Measurements from ENCODE around the gene SMARCB1. TPM values are rescaled to one million over a fixed set of nuclear protein-coding genes. Genes with fewer than 3 reads are reported as not detected.

The SMARCB1 gene
- total RNA-seq, 1 experiment from 2014 or later = 136 TPM

DNA sequence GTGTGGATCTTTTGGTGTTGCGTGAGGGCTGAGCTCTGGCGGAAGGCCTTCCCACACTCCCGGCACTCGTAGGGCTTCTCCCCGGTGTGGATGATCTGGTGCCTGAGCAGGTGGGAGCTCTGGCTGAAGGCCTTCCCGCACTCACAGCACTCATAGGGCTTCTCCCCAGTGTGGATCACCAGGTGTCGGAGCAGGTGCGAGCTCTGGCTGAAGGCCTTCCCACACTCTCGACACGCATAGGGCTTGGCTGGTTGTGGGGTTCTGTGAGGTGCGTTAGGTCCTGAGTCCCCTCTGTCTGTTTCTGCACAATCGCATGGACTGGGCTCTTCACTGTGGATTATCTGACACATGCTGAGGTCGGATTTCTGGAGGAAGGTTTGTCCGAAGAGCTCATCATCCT, 42.3 kb upstream of the SMARCB1 start:
- no peak overlapping the region for H3K18ac ChIP-seq (ENCODE audit: insufficient read length, low read depth, low read length)
- H2BK15ac ChIP-seq (ENCODE audit: low read depth, low read length) = no peak overlapping the region
- no peak overlapping the region for H3K23ac ChIP-seq (ENCODE audit: insufficient read length, low read depth, low read length)
- H3K36me3 Mint-ChIP-seq (ENCODE audit: insufficient read depth in 1 of 3, low read depth in 3 of 3) = peaks cover 16 to 25% (median 18%) of the 10 kb centered on the region in 3 experiments
- no peak overlapping the region for H4K5ac ChIP-seq (ENCODE audit: insufficient read length, low read depth, low read length)
- no peaks in the 10 kb centered on the region for H3K27me3 Mint-ChIP-seq (ENCODE audit: low read depth)
- H3K27ac Mint-ChIP-seq = peak overlapping the region in 2 of 3 experiments; percentile 19 to 78; a peak in 2 of 7 replicates
- H2AFZ ChIP-seq (ENCODE audit: low read length) = no peak overlapping the region
- no peak overlapping the region for H4K91ac ChIP-seq (ENCODE audit: insufficient read length, low read depth, low read length)
- H3K14ac ChIP-seq (ENCODE audit: insufficient read depth, low read length) = no peak overlapping the region
- no peaks in the 10 kb centered on the region for H3K9me3 Mint-ChIP-seq
- H3K4me3 Mint-ChIP-seq = no peak overlapping the region
- H3K9me3 ChIP-seq (ENCODE audit: control insufficient read depth, low read depth, low read length) = no peaks in the 10 kb centered on the region
- no peak overlapping the region for H3K56ac ChIP-seq (ENCODE audit: insufficient read length, low read depth, low read length)
- H3K4me2 ChIP-seq (ENCODE audit: insufficient read depth, insufficient read length, low read length) = no peak overlapping the region
- DNase-seq = no peak
- H3K79me1 ChIP-seq (ENCODE audit: insufficient read depth, low read depth, low read length, poor library complexity, severe bottlenecking) = no peaks in the 10 kb centered on the region
- H3K9ac ChIP-seq (ENCODE audit: extremely low read depth, insufficient read length, low read length) = no peak overlapping the region
- no CpG with 5 or more reads among the region's 14 CpGs for WGBS (ENCODE audit: extremely low coverage, insufficient read length, low lambda C conversion rate)
- no peak overlapping the region for H3K4ac ChIP-seq (ENCODE audit: low read depth, low read length)
- H3K27me3 ChIP-seq (ENCODE audit: insufficient read depth, low read length) = no peaks in the 10 kb centered on the region
- H2BK20ac ChIP-seq (ENCODE audit: low read depth, low read length, poor library complexity, severe bottlenecking) = no peak overlapping the region
- H2AK5ac ChIP-seq (ENCODE audit: insufficient read length, low read length) = no peak overlapping the region
- no peaks in the 10 kb centered on the region for H3K79me2 ChIP-seq (ENCODE audit: insufficient read depth, low read length)
- no peak overlapping the region for H4K8ac ChIP-seq (replicated peaks; ENCODE audit: insufficient read length, low read depth, low read length)
- no peak overlapping the region for H2BK5ac ChIP-seq (ENCODE audit: insufficient read length, low read length)
- no peak overlapping the region for H3K27ac ChIP-seq (ENCODE audit: insufficient read length, low read depth, low read length)
- H2BK120ac ChIP-seq (ENCODE audit: low read depth, low read length, poor library complexity, severe bottlenecking) = no peak overlapping the region
- no peak overlapping the region for H2BK12ac ChIP-seq (ENCODE audit: insufficient read length, low read depth, low read length)
- no peaks in the 10 kb centered on the region; a peak in 1 of 4 replicates for H3K4me1 Mint-ChIP-seq
- no peaks in the 10 kb centered on the region; the same call in none of the 2 replicates for H3K4me1 ChIP-seq (ENCODE audit: insufficient read depth, low read length)
- no peaks in the 10 kb centered on the region for H4K20me1 ChIP-seq (ENCODE audit: control insufficient read depth, insufficient read depth, insufficient read length)
- no peak overlapping the region for H3T11ph ChIP-seq (ENCODE audit: low read length)
- TF ChIP-seq, protein P1, sequence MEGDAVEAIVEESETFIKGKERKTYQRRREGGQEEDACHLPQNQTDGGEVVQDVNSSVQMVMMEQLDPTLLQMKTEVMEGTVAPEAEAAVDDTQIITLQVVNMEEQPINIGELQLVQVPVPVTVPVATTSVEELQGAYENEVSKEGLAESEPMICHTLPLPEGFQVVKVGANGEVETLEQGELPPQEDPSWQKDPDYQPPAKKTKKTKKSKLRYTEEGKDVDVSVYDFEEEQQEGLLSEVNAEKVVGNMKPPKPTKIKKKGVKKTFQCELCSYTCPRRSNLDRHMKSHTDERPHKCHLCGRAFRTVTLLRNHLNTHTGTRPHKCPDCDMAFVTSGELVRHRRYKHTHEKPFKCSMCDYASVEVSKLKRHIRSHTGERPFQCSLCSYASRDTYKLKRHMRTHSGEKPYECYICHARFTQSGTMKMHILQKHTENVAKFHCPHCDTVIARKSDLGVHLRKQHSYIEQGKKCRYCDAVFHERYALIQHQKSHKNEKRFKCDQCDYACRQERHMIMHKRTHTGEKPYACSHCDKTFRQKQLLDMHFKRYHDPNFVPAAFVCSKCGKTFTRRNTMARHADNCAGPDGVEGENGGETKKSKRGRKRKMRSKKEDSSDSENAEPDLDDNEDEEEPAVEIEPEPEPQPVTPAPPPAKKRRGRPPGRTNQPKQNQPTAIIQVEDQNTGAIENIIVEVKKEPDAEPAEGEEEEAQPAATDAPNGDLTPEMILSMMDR (conservative IDR thresholded peaks at IDR 0.05) = no peak
- H3K23me2 ChIP-seq (ENCODE audit: insufficient read length, low read depth, low read length, poor library complexity, severe bottlenecking) = no peaks in the 10 kb centered on the region
